ENCODE results near the gene CYB5B. TPM values are rescaled to one million over a fixed set of nuclear protein-coding genes. Genes with fewer than 3 reads are reported as not detected.
A peak's percentile ranks its signal among the peaks of the same experiment; 100 is the strongest.

CYB5B gene
- polyA plus RNA-seq, 1 of the 3 experiments (the other 2 are of a cell fraction), result 64.4 TPM

- Histone ChIP-seq H3K9me2 (no peaks in the 10 kb centered on the region), H3K27ac (ENCODE audit: low read depth in 2 of 2, low read length in 1 of 2) (no peak overlapping the region), H3K36me3 (replicated peaks in 1 of 2; ENCODE audit: control insufficient read depth in 1 of 2, insufficient read depth in 2 of 2, low read length in 1 of 2) (no peaks in the 10 kb centered on the region), H3K4me2 (no peak overlapping the region), H3K79me2 (ENCODE audit: insufficient read depth) (no peaks in the 10 kb centered on the region), H2AFZ (ENCODE audit: low read depth) (no peak overlapping the region), H3K27me3 (ENCODE audit: insufficient read depth) (no peaks in the 10 kb centered on the region), H4K20me1 (ENCODE audit: insufficient read depth) (no peaks in the 10 kb centered on the region), H3F3A (replicated peaks; ENCODE audit: insufficient read depth) (peaks cover 36% of the 10 kb centered on the region), H3K9me3 (no peaks in the 10 kb centered on the region), H3K9ac (no peak overlapping the region), H3K4me1 (ENCODE audit: control insufficient read depth in 1 of 2, insufficient read depth in 2 of 2, low read depth in 1 of 2, low read length in 1 of 2) (peaks cover 8 to 9% of the 10 kb centered on the region in 2 experiments; a peak in 2 of 4 replicates), H3K4me3 (ENCODE audit: low read depth in 2 of 2, low read length in 1 of 2) (no peak overlapping the region)
- ChIA-PET CTCF (no interaction called here), POLR2A (no interaction called here)
- TF ChIP-seq EP300 (IDR thresholded peaks at IDR 0.05; ENCODE audit: borderline replicate concordance in 1 of 2, low read depth in 1 of 2, low read length in 1 of 2) (no peak), REST (IDR thresholded peaks at IDR 0.05; ENCODE audit: low read depth, low read length) (no peak), MAX (IDR thresholded peaks at IDR 0.05; ENCODE audit: low read depth) (no peak)
- WGBS (ENCODE audit: low lambda C conversion rate), result 88% methylated on average over 3 of the region's 3 CpGs
- no peak for DNase-seq
Observed at GRCh38 chr16:69479775-69480174, 55.4 kb downstream of the CYB5B start.

- Histone ChIP-seq H3K9ac (no peak overlapping the region), H3K4me1 (ENCODE audit: control insufficient read depth in 1 of 2, insufficient read depth in 2 of 2, low read depth in 1 of 2, low read length in 1 of 2) (peaks cover 6 to 8% of the 10 kb centered on the region in 2 experiments; a peak in 2 of 4 replicates), H3K4me3 (ENCODE audit: low read depth in 2 of 2, low read length in 1 of 2) (no peak overlapping the region), H3K4me2 (peak overlapping the region; percentile 4; the same call in 1 of the 2 replicates), H3K36me3 (replicated peaks in 1 of 2; ENCODE audit: control insufficient read depth in 1 of 2, insufficient read depth in 2 of 2, low read length in 1 of 2) (no peaks in the 10 kb centered on the region), H2AFZ (ENCODE audit: low read depth) (peak overlapping the region; percentile 37; the same call in 1 of the 2 replicates), H3K27me3 (ENCODE audit: insufficient read depth) (no peaks in the 10 kb centered on the region), H3K9me3 (no peaks in the 10 kb centered on the region), H3K79me2 (ENCODE audit: insufficient read depth) (no peaks in the 10 kb centered on the region), H4K20me1 (ENCODE audit: insufficient read depth) (no peaks in the 10 kb centered on the region), H3K27ac (ENCODE audit: low read depth in 2 of 2, low read length in 1 of 2) (peak overlapping the region in 1 of 2 experiments; percentile 47; a peak in 3 of 4 replicates), H3F3A (replicated peaks; ENCODE audit: insufficient read depth) (peaks cover 27% of the 10 kb centered on the region), H3K9me2 (no peaks in the 10 kb centered on the region)
- POLR2A ChIA-PET, result no interaction called here
- no peak for DNase-seq
- 93% methylated on average over 11 of the region's 12 CpGs for WGBS (ENCODE audit: low lambda C conversion rate)
- CTCF ChIA-PET, result interaction anchor here (0.9 kb wide), 1 partner anchor 86 kb away, joined by 3 read pairs; no protein-coding TSS in a partner anchor
- TF ChIP-seq NFIC (IDR thresholded peaks at IDR 0.05; ENCODE audit: borderline replicate concordance) (no peak), FOSL2 (IDR thresholded peaks at IDR 0.05; ENCODE audit: borderline replicate concordance, low read depth) (no peak), RAD21 (IDR thresholded peaks at IDR 0.05; ENCODE audit: low read length) (no peak)
Observed at GRCh38 chr16:69481901-69482341, 57.5 kb downstream of the CYB5B start.

Data from SK-N-SH (cell line).